ENCODE results near the gene ATRN. TPM values are rescaled to one million over a fixed set of nuclear protein-coding genes. Genes with fewer than 3 reads are reported as not detected.

The ATRN gene
- polyA plus RNA-seq, 1 donor from 2014 or later, result 27.5 TPM

DNA sequence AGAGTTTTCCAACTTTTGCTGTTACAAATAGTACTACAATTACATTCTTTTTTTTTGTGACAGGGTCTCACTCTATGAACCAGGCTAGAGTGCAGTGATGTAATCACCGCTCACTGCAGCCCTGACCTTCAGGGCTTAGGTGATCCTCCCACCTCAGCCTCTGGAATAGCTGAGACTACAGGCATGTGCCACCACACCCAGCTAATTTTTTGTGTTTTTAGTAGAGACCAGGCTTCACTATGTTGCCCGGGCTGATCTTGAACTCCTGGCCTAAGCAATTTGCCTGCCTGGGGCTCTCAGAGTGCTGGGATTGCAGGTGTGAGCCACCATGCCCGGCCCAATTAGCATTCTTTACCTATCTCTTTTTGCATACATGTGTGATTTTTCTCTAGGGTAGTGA lies 12.5 kb downstream of the ATRN start:
- H3F3A ChIP-seq (ENCODE audit: insufficient read depth, low read length, poor library complexity, severe bottlenecking), result no peaks in the 10 kb centered on the region
- peaks cover 18% of the 10 kb centered on the region for H3K79me2 ChIP-seq (replicated peaks; ENCODE audit: insufficient read depth, low read length)
- H3K27ac ChIP-seq (ENCODE audit: low read length), result no peak overlapping the region
- H2AFZ ChIP-seq (ENCODE audit: low read depth, low read length), result no peak overlapping the region
- H3K4me3 ChIP-seq (ENCODE audit: low read length), result no peak overlapping the region
- H3K36me3 ChIP-seq (ENCODE audit: insufficient read depth, low read length), result no peaks in the 10 kb centered on the region
- no peaks in the 10 kb centered on the region for H3K9me2 ChIP-seq (ENCODE audit: insufficient read depth, low read length)
- H4K20me1 ChIP-seq (ENCODE audit: insufficient read depth), result no peaks in the 10 kb centered on the region
- H3K4me2 ChIP-seq (ENCODE audit: low read length), result no peak overlapping the region
- no peak overlapping the region for H3K9ac ChIP-seq (ENCODE audit: low read length)
- no peaks in the 10 kb centered on the region for H3K27me3 ChIP-seq (ENCODE audit: insufficient read depth, low read depth, low read length)
- H3K9me3 ChIP-seq (ENCODE audit: low read length), result no peaks in the 10 kb centered on the region
- TF ChIP-seq, protein P1, sequence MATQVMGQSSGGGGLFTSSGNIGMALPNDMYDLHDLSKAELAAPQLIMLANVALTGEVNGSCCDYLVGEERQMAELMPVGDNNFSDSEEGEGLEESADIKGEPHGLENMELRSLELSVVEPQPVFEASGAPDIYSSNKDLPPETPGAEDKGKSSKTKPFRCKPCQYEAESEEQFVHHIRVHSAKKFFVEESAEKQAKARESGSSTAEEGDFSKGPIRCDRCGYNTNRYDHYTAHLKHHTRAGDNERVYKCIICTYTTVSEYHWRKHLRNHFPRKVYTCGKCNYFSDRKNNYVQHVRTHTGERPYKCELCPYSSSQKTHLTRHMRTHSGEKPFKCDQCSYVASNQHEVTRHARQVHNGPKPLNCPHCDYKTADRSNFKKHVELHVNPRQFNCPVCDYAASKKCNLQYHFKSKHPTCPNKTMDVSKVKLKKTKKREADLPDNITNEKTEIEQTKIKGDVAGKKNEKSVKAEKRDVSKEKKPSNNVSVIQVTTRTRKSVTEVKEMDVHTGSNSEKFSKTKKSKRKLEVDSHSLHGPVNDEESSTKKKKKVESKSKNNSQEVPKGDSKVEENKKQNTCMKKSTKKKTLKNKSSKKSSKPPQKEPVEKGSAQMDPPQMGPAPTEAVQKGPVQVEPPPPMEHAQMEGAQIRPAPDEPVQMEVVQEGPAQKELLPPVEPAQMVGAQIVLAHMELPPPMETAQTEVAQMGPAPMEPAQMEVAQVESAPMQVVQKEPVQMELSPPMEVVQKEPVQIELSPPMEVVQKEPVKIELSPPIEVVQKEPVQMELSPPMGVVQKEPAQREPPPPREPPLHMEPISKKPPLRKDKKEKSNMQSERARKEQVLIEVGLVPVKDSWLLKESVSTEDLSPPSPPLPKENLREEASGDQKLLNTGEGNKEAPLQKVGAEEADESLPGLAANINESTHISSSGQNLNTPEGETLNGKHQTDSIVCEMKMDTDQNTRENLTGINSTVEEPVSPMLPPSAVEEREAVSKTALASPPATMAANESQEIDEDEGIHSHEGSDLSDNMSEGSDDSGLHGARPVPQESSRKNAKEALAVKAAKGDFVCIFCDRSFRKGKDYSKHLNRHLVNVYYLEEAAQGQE (IDR thresholded peaks at IDR 0.05; ENCODE audit: borderline replicate concordance), result no peak
- no peak for TF ChIP-seq EZH2 (IDR thresholded peaks at IDR 0.05; ENCODE audit: borderline replicate concordance, insufficient read depth, low read length, poor library complexity, severe bottlenecking)
- no peak for TF ChIP-seq EP300 (conservative IDR thresholded peaks at IDR 0.05; ENCODE audit: poor library complexity, severe bottlenecking)
- TF ChIP-seq RAD21 (conservative IDR thresholded peaks at IDR 0.05), result no peak
- TF ChIP-seq MXI1 (conservative IDR thresholded peaks at IDR 0.05; ENCODE audit: poor library complexity, severe bottlenecking), result no peak
- TF ChIP-seq, protein P2, sequence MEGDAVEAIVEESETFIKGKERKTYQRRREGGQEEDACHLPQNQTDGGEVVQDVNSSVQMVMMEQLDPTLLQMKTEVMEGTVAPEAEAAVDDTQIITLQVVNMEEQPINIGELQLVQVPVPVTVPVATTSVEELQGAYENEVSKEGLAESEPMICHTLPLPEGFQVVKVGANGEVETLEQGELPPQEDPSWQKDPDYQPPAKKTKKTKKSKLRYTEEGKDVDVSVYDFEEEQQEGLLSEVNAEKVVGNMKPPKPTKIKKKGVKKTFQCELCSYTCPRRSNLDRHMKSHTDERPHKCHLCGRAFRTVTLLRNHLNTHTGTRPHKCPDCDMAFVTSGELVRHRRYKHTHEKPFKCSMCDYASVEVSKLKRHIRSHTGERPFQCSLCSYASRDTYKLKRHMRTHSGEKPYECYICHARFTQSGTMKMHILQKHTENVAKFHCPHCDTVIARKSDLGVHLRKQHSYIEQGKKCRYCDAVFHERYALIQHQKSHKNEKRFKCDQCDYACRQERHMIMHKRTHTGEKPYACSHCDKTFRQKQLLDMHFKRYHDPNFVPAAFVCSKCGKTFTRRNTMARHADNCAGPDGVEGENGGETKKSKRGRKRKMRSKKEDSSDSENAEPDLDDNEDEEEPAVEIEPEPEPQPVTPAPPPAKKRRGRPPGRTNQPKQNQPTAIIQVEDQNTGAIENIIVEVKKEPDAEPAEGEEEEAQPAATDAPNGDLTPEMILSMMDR (IDR thresholded peaks at IDR 0.05; ENCODE audit: poor library complexity, severe bottlenecking), result no peak
- TF ChIP-seq POLR2AphosphoS5 (IDR thresholded peaks at IDR 0.05), result no peak
- TF ChIP-seq TAF1 (IDR thresholded peaks at IDR 0.05; ENCODE audit: low read depth), result no peak
- no peak for TF ChIP-seq SMC3 (conservative IDR thresholded peaks at IDR 0.05; ENCODE audit: poor library complexity)

DNA sequence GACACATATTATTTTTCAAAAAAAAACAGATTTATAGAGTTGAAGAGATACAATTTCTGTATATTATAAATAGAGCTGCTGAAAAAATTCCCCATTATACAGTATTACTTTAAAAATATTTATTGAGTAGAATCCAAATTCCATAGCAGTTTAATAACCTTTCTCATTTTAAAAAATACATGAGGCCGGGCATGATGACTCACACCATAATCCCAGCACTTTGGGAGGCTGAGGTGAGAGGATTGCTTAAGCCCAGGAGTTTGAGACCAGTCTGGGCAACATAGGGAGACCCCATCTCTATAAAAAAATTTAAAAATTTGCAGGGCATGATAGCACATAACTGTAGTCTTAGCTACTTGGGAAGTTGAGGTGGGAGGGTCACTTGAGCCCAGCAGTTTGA lies 13.0 kb downstream of the ATRN start:
- peaks cover 21% of the 10 kb centered on the region for H3K79me2 ChIP-seq (replicated peaks; ENCODE audit: insufficient read depth, low read length)
- no peaks in the 10 kb centered on the region for H3K9me3 ChIP-seq (ENCODE audit: low read length)
- no peak overlapping the region for H3K9ac ChIP-seq (ENCODE audit: low read length)
- no peaks in the 10 kb centered on the region for H3K9me2 ChIP-seq (ENCODE audit: insufficient read depth, low read length)
- H3K4me2 ChIP-seq (ENCODE audit: low read length), result no peak overlapping the region
- no peaks in the 10 kb centered on the region for H3K36me3 ChIP-seq (ENCODE audit: insufficient read depth, low read length)
- H2AFZ ChIP-seq (ENCODE audit: low read depth, low read length), result no peak overlapping the region
- H3K27me3 ChIP-seq (ENCODE audit: insufficient read depth, low read depth, low read length), result no peaks in the 10 kb centered on the region
- TF ChIP-seq MXI1 (conservative IDR thresholded peaks at IDR 0.05; ENCODE audit: poor library complexity, severe bottlenecking) (no peak), EP300 (conservative IDR thresholded peaks at IDR 0.05; ENCODE audit: poor library complexity, severe bottlenecking) (no peak), SMC3 (conservative IDR thresholded peaks at IDR 0.05; ENCODE audit: poor library complexity) (no peak), EZH2 (IDR thresholded peaks at IDR 0.05; ENCODE audit: borderline replicate concordance, insufficient read depth, low read length, poor library complexity, severe bottlenecking) (no peak), RAD21 (conservative IDR thresholded peaks at IDR 0.05) (no peak), TAF1 (IDR thresholded peaks at IDR 0.05; ENCODE audit: low read depth) (no peak), POLR2AphosphoS5 (IDR thresholded peaks at IDR 0.05) (no peak)
- TF ChIP-seq, protein P2 (IDR thresholded peaks at IDR 0.05; ENCODE audit: poor library complexity, severe bottlenecking), result no peak
- TF ChIP-seq, protein P1 (IDR thresholded peaks at IDR 0.05; ENCODE audit: borderline replicate concordance), result no peak
- no peak overlapping the region for H3K4me3 ChIP-seq (ENCODE audit: low read length)
- H3K27ac ChIP-seq (ENCODE audit: low read length), result no peak overlapping the region
- no peaks in the 10 kb centered on the region for H4K20me1 ChIP-seq (ENCODE audit: insufficient read depth)
- no peaks in the 10 kb centered on the region for H3F3A ChIP-seq (ENCODE audit: insufficient read depth, low read length, poor library complexity, severe bottlenecking)
